Iris pigment epithelial cell (primary cell): ENCODE measurements around the gene LSM7.

Experiments
- DNase-seq: peaks from one replicate; pipeline ENCODE4 v3.0.0-alpha.2; 2011; ENCODE audit warnings: low read depth

Gene LSM7

DNA sequence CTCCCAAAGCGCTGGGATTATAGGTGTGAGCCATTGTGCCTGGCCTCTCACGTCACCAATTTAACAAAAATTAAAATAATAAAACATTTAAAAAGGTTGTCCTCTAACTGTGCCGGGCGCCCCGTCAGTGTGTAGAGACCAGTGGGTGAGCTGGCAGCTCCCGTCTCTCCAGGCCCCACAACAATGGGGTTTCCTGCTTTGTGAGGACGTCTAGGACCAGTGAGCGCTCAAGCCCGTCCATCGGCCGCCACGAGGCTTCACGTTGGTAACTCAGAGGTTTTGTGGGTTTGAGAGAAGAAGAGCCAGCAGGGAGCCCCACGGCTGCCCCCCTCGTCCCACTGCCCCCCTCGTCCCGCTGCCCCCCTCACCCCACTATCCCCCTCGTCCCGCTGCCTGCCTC is 4.7 kb downstream of the LSM7 start:
- DNase-seq = no peak

DNA sequence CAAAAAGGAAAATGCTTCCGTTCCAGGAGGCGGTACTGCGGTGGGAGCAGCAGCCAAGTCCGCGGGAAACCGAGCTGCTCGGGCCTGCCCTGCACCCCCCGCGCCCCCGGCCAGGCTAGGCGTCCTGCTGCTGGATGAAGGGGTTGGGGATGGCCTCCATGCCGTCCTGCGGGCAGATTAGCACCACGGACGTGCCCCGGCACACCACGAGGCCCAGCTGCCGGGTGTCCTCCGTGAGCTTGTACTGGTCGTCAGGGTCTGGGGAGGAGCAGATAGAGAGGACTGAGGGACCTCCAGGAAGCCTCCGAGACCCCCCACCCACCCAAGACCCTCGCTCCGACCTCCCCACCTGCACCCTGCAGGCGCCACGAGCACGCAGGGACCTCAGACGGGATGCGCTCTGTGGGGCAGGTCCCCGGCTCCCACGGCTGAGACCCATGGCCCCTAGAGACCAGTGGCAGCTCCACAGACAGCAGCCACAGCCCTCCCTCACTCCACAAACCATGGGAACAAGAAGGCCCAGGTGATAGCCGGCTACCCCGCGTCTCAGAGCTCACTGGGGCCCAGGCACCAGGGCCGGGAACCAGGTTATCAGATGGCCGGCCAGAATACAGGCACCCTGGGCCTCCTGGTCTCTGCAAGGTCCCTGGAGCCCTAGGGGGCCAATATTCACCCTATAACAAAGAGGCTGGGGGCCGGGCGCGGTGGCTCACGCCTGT is 6.7 kb downstream of the LSM7 start:
- DNase-seq = no peak

DNA sequence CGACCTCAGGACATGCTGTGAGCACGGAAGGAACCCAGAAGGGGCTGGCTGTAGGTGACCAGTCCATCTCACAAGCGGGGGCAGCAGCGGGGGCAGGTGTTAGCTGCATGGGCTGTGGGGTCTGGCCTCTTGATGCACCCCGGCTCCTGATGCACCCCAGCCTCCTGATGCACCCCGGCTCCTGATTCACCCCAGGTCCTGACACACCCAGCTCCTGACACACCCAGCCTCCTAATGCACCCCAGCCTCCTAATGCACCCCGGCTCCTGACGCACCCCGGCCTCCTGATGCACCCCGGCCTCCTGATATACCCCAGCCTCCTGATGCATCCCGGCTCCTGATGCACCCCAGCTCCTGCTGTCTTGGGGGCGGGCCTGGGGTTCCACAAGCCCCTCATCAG is 7.4 kb downstream of the LSM7 start:
- DNase-seq = no peak

DNA sequence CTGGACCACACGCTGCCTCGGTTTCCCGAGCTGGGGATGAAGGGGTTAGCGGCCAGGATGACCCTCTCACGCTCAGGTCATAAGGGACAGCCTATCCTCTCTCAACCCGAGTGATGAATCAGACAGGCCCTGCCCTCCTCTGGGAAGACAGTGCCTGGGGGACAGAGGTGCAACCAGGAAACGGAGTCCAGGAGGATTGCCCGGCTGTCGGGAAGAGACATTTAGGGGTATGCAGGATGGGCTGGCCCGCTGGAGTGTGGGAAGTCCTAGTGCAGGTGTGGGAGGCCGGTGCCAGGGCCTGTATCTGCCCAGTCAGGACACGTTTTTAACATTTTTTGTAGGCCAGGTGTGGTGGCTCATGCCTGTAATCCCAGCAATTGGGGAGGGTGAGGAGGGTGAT is 8.3 kb downstream of the LSM7 start:
- no peak for DNase-seq

DNA sequence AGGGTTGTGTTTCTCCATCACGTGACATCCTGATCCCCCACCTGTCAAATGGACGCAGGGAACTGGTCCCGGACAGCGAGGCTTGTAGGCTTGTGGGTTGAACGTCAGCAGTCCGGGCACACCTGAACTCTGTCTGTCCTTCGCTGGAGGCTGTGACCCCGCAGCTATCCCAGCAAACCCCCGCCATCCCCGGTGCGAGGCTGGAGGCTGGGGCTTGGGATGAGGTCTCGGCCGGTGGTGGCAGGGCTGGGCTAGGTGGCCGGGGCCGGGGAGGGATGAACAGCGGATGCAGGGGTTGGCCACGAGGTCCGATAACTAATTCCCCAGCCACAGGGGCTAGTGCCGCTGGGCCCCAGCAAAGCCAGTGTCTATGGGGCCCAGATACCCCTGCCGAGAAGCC is 8.8 kb downstream of the LSM7 start:
- no peak for DNase-seq

DNA sequence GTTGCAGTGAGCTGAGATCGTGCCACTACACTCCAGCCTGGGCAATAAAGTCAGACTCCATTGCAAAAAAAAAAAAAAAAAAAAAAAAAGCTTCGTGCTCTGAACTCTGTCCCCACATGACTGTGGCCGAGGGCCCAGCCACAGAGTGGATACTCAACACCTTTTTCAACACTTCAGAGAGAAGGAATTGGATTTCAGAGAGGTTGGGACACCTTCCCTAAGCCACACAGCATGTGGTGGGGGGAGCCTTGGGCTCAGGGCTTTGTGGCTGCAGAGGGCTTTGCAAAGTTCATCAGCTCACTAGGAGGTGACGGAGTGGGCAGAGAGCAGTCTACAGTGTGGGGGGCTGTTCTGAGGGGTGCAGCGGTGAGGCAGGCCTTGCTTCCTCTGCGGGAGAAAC is 9.5 kb downstream of the LSM7 start:
- no peak for DNase-seq

DNA sequence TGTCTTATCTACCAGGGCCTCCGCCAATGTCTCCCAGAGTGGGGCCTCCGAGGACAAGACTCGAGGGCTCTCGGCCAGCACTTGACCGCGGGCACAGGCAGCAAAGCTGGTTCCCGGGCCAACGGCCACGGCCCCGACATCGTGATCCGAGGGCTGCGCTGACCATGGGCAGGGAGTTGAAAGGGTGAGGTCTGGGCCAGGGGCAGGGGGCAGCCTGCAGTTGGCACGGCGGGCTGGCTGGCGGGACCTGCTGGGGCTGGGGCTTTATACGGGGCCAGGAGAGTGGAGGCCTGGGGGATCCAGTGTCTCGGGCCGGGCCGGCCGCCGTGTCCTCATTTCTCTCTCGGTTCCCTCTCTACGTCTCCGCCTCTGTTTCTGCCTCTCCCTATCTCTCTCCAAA is 10.6 kb downstream of the LSM7 start:
- no peak for DNase-seq

DNA sequence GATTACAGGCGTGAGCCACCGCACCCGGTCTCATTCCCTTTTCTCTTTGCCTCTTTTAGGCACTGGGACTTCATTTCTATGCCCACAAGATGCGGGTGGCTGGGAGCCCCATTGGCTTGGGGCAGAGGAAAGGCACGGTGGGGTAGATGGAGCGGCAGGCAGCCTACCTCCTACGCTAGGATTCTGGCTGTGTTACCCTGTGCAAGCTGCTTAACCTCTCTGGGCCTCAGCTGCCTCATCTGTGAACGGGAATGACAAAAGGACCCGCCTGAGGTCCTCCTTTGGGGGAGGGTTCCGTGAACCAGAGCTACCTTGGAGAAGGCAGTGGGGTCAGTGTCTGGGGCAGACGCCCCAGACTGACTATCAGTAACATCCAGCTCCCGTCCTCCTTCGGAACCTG is 11.1 kb downstream of the LSM7 start:
- no peak for DNase-seq

DNA sequence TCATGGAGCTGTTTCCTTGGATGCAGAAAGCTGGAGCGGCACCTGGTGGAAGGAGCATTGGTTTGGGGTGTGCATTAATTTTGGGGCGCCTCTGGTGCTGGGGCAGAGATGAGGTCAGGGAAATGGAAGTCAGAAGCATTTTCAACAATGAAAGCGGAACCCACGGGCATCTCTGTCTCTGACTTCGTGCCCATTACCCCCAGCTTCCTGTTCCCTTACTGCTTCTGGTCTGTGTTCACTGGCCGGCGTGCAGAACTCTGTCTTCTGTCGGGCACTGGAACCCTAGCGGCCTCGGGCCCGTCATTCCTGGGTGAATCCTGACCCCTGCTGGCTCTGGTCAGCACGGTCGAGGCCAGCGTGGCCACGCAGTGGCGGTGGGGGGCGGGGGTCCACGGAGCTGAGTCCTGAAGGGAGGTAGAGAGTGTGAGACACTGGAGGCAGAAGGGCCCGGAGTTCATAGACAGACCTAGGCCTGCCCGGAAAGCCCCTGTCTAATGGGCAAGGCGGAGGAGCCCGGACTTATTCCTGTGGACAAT is 12.5 kb downstream of the LSM7 start:
- peak; percentile 61 for DNase-seq

DNA sequence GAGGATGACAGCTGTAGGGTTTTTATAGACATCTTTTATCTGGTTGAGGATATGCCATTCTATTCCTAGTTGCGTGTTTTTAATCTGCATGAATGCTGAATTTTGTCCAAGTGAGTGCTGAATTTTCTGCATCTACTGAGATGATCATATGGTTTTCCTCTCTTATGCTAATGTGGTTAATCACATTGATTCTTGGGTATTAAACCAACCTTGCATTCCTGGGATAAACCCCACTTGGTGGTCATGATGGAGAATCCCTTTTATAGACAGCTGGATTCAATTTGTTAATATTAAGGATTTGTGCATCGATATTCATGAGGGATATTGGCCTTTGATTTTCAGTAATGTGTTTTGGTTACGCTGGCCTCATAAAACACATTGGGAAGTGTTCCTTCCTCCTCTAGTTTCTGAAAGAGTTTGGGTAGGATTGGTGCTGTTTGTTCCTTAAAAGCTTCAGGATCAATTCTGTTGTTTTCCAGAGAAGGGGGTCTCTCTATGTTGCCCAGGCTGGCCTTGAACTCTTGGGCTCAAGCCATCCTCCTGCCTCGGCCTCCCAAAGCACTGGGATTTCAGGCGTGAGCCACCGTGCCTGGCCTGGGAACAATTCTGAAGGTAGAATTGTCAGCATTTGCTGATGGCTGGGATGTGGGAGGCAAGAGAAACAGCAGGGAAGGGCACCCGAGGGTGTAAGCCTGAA is 13.1 kb downstream of the LSM7 start:
- DNase-seq = no peak

DNA sequence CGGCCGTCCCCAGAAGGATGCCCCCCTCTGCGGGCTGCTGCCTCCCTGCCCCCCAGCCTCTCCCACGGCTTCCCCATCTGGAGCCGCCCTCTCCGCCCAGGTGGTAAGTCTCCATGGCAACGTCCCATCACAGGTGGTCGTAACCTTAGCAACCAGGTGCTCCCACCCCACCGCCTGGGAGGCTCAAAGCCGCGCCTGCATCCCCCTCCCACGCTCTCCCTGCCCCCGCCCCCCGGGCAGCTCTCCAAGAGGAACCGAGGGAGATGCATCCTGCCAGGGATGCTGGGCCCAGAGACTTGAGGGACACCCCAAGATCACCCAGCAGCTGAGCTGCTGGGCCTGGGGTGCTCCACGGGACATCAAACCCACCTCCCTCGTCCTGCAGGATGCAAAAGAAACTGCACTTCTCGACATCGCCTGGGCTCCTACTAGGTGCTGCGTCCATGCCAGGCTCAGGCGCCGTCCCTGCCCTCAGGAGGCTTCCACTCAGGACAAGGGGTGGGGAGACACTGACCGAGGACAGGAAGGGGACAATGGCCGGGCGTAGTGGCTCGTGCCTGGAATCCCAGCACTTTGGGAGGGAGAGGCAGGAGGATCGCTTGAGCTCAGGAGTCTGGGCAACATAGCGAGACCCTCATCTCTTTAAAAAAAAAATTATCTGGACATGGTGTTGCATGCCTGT is 15.4 kb downstream of the LSM7 start:
- no peak for DNase-seq

DNA sequence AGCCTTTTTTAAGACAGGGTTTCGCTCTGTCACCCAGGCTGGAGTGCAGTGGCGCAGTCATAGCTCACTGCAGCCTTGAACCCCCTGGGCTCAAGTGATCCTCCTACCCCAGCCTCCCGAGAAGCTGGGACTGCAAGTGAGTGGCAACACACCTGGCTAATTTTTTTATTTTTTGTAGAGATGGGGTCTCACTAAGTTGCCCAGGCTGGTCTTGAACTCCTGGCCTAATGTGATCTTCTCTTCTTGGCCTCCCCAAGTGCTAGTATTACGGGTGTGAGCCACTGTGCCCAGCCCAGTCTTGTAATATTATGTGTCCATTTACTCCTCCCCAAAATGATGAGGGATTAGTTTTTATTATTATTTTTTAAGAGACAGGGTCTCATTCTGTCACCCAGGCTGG is 17.3 kb downstream of the LSM7 start:
- DNase-seq = no peak

DNA sequence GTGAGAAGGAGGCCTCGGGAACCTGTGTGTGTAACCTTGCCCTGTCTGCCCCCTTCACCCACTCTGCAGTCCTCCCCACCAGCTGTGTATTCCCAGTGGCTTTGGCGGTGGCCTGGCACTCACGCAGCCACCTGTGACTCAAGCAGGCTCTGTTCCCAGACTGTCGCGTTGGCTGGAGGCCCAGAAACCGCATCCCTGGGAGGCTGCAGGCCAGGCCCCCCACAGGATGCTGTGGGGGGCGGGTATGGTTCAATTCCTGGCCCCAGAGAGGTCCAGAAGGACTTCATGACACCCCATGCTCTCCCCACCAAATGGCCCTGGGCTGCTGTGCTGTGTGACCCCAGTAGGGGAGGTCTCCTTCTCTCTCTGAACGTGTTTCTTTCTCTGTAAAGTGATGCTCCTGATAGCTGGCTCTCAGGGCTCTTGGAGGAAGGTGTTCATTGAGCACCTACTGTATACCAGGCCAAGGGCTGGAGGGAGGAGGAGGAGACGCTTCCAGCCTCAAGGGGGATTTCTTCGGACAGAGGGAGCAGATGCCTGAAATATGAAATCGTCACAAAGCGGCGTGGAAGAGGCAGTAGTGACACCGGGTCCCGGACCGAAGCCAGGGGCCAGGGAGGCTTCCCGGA is 18.5 kb downstream of the LSM7 start:
- no peak for DNase-seq

DNA sequence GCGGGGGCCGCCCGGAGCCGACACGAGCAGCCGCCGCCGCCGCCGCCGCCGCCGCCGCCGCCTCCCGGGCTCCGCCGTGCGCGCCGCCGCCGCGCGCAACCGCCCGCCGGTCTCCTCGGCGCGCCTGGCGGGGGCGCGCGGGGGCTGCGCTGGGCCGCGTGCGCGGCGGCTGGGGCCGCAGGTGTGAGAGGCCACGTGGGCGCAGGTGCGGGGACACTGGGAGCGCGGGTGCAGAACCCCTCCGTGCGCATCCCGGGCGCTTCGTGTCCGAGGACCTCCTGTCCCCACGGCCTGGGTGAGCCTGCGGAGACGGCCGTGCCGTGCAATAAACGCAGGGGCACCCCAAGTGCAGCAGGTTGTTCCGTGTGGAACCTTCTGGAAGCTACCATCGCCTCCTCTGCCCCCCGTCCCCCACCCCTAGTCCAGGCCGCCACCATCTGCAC is 20.3 kb downstream of the LSM7 start, which contains the start of gene LINGO3:
LINGO3 (minus strand) TSS at position 41 of the 443 bp plus-strand sequence. CDS start 16,378 bp downstream, outside the sequence.
- DNase-seq = no peak

DNA sequence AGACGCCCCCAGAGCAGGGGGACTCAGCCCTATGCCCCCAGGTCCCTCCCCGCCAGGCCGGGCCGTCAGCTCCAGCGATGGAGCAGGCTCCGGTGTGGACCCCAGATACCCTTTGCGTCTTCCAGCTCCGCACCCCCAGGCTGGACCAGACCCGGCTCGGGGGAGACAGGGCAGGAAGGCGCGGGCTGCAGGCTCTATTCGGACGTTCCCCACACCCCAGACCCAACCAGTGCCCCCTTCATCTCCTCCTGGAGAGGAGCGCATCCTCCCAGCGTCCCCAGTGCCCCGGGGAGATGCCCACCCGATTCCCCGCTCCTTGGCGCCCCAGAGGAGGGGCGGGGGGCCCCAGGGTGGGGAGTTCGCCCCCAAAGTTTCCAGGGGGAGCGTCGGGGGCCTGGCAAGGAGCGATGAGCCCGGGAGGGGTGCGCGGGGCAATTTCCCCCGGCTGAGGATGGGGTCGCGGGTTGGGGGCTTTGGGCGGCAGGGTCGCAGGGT is 20.8 kb downstream of the LSM7 start:
- no peak for DNase-seq

DNA sequence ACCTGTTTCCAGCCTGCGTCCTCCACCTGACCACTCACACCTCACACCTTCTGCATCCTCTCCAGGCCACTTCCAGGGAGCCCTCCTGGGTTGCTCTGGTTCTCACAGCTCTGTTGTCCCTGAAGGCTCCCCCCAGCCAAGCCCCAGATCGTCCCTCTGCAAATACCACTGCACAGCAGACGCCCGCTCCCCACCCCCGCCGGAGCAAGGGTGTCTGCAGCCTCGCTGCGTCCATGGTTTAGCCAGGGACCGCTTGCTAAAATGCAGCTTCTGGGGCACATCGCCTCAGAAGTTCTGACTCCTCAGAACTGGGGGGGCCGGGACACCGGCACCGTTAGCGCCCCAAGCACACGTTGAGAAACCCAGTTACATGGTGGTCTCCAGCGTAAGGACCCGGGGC is 21.4 kb downstream of the LSM7 start:
- no peak for DNase-seq

DNA sequence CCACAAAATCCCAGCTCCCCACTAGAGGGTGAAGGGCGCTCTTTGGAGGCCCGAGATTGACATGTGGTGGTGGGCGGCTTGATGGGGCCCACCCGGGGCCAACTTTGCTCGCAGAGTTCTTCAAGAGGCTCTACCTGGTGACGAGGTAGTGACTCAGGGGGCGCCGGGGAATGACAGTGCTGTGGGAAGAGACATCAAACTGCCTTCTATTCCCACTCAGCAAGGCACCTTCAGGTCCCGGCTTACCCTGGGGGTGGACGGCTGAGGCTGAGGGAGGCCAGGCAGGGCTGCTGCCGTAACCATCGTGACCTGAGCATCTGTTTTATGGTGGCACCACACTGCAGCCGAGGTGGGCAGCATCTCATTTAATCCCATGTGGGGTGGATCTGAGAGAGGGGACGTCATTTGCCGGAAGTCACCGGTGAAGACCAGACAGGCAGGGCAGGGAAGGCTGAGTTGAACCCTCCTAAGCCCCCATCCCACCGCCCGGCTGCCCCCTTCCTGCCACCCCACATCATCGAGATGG is 22.0 kb downstream of the LSM7 start:
- no peak for DNase-seq

DNA sequence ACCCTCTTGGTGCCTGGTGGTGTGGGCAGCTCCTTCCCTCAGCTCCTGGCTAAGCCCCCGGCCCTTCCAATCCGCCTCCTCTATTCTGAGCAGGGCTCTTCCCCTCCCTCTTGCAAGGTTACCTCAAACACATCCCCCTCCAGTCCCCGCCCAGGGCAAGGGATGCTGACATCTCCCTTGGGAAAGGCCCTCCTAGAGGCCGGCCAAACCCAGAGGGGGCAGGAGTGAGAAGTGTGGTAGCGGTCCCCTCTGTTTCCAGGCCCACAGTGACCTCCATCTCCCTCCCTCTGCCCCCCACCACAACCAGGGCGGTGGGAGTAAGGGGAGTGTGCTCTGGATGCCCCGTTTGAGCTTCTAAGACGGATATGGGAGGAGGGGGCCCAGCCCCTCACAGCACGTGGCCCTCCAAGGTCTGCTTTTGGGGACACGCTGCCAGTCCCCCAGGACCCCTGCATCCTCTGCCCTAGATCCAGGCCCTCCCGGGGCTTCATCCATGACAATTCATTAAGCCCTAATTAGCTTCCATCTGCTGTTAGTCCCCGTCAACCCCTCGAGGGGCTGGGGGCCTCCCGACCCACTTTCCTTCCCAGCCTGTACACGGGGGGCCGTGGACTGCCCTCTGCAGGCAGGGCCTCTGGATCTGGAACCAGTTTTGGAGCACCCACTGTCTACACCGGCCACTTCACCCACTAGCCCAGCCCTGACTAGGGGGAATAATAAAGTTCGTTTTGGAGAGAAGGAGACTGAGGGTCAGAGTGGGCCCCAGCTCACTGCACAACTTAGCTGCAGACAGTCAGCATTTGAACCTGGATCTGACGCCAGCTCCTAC is 22.7 kb downstream of the LSM7 start:
- no peak for DNase-seq

DNA sequence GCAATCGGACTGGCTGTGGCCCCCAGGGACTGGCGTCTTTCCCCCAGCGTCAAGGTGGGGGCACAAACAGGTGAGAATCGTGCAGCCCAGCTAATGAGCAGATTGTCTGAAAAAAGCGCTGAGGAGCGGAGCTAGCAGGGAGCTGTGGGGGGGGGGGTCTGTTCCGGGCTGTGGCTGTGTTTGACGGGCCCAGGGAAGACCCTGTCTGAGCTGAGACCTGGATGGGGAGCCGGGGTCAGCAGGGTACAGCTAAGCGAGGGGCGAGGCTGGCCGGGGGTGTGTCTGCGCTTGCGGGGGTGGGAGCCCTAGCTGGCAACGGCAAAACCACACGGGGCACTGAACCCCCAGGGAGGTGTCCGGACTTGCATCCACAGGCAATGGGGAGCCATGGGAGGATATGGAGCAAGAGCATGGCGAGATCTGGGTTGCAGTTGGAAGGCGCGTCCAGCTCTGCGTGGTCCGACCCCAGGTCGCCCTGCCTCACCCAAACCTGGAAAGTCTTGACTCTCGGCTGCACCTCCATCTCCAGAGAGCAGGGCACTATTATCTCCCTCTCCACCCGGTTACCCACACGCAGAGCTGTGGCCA is 25.1 kb downstream of the LSM7 start:
- DNase-seq = no peak

DNA sequence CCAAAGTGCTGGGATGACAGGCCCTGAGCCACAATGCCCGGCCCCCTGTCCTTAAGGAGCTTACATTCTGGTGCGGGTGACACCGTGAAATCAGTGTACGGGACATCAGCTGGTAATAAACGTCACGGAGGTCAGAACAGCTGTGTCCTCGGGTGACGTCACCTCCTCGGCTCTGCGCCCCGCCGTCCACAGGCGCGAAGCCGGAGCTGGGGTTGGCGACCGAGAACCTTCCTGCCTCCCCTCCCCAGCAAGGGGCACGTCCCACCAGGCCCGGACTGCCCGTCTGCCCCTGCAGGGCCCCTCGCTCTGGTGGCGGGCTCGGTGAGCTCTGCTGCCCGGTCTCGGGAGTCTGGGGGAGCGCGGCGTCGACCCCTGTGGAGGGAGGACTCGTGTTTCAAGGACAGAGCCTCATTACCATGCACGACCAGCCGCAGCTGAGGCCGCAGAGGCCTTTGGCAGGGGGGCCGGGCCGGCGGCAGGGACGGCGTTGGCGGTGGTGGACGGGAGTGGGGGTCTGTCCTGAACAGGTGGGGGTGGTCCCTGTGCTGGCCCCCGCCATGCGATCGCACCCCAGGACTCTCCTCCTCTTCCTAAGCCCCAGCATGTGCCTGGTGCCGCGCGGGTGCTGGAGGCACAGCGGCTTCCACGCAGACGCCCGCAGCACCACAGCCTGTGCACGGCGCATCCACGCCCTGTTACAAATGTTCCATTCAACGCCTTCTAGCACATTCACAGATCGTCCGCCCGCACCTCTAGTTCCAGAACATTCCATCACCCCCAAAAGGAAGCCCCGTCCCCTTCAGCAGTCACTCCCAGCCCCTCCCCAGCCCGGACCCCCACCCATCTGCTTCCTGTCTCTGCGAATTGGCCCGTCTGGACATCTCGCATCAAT is 25.8 kb downstream of the LSM7 start:
- DNase-seq = peak; percentile 37
